Esophagus squamous epithelium (tissue), 4 donors: ENCODE data around the gene CTNNA3.

Experiments used
- CTCF ChIP-seq, 6 experiments: fragments of 450-650 bp in 4 of 6; fragments of 200-600 bp in 2 of 6; sonication (generic) in 2 of 6; IDR thresholded peaks; one replicate each; pipeline ENCODE4 v1.5.1; 2016 to 2019; ENCODE audit warnings: antibody characterized with exemption in 6 of 6, mild to moderate bottlenecking in 4 of 6, moderate library complexity in 4 of 6
- POLR2A ChIP-seq, 4 donors: fragments of 450-650 bp; IDR thresholded peaks; one replicate each; pipeline ENCODE4 v1.6.1; 2017; ENCODE audit warnings: antibody characterized with exemption in 4 of 4, mild to moderate bottlenecking in 4 of 4, moderate library complexity in 3 of 4

- no peak for TF ChIP-seq POLR2A (IDR thresholded peaks at IDR 0.05)
- TF ChIP-seq CTCF (IDR thresholded peaks at IDR 0.05) = no peak
Measured at GRCh38 chr10:66190413-66190812, 1505.6 kb downstream of the CTNNA3 start.
